Measurements from ENCODE around the gene CDYL2.

The CDYL2 gene

GRCh38 chr16:80569440-80570105, 234.8 kb downstream of the CDYL2 start:
- Mint-ChIP-seq H3K27ac (peak overlapping the region; percentile 84), H3K27me3 (ENCODE audit: low read depth) (no peaks in the 10 kb centered on the region), H3K4me3 (peak overlapping the region; percentile 44), H3K4me1 (ENCODE audit: low read depth) (peaks cover 37% of the 10 kb centered on the region), H3K9me3 (peaks cover 24% of the 10 kb centered on the region), H3K36me3 (ENCODE audit: low read depth) (peaks cover 26% of the 10 kb centered on the region)

- Mint-ChIP-seq H3K4me1 (ENCODE audit: low read depth) (peaks cover 36% of the 10 kb centered on the region), H3K36me3 (ENCODE audit: low read depth) (peaks cover 12% of the 10 kb centered on the region), H3K4me3 (no peak overlapping the region), H3K9me3 (peaks cover 12% of the 10 kb centered on the region), H3K27ac (peak overlapping the region; percentile 46), H3K27me3 (ENCODE audit: low read depth) (peaks cover 7% of the 10 kb centered on the region)
Observed at GRCh38 chr16:80564394-80564793, 240.0 kb downstream of the CDYL2 start.

- H3K27me3 Mint-ChIP-seq (ENCODE audit: low read depth), result peaks cover 7% of the 10 kb centered on the region
- H3K27ac Mint-ChIP-seq, result no peak overlapping the region
- H3K4me3 Mint-ChIP-seq, result no peak overlapping the region
- H3K4me1 Mint-ChIP-seq (ENCODE audit: low read depth), result peaks cover 28% of the 10 kb centered on the region
- peaks cover 12% of the 10 kb centered on the region for H3K9me3 Mint-ChIP-seq
- peaks cover 6% of the 10 kb centered on the region for H3K36me3 Mint-ChIP-seq (ENCODE audit: low read depth)
Observed at GRCh38 chr16:80563066-80563465, 241.3 kb downstream of the CDYL2 start.

- Mint-ChIP-seq H3K9me3 (no peaks in the 10 kb centered on the region), H3K4me1 (ENCODE audit: low read depth) (peaks cover 25% of the 10 kb centered on the region), H3K27ac (no peak overlapping the region), H3K36me3 (ENCODE audit: low read depth) (peaks cover 2% of the 10 kb centered on the region), H3K27me3 (ENCODE audit: low read depth) (peaks cover 7% of the 10 kb centered on the region), H3K4me3 (no peak overlapping the region)
Observed at GRCh38 chr16:80559369-80559768, 245.0 kb downstream of the CDYL2 start.

GRCh38 chr16:80557037-80557436, 247.4 kb downstream of the CDYL2 start:
- Mint-ChIP-seq H3K9me3 (no peaks in the 10 kb centered on the region), H3K27ac (no peak overlapping the region), H3K27me3 (ENCODE audit: low read depth) (peaks cover 2% of the 10 kb centered on the region), H3K36me3 (ENCODE audit: low read depth) (no peaks in the 10 kb centered on the region), H3K4me1 (ENCODE audit: low read depth) (peaks cover 25% of the 10 kb centered on the region), H3K4me3 (no peak overlapping the region)

GRCh38 chr16:80556481-80556880, 247.9 kb downstream of the CDYL2 start:
- Mint-ChIP-seq H3K36me3 (ENCODE audit: low read depth) (no peaks in the 10 kb centered on the region), H3K4me1 (ENCODE audit: low read depth) (peaks cover 26% of the 10 kb centered on the region), H3K9me3 (no peaks in the 10 kb centered on the region), H3K27me3 (ENCODE audit: low read depth) (no peaks in the 10 kb centered on the region), H3K27ac (no peak overlapping the region), H3K4me3 (no peak overlapping the region)

- Mint-ChIP-seq H3K4me1 (ENCODE audit: low read depth) (peaks cover 23% of the 10 kb centered on the region), H3K27ac (peak overlapping the region; percentile 27), H3K9me3 (no peaks in the 10 kb centered on the region), H3K27me3 (ENCODE audit: low read depth) (no peaks in the 10 kb centered on the region), H3K4me3 (no peak overlapping the region), H3K36me3 (ENCODE audit: low read depth) (peaks cover 2% of the 10 kb centered on the region)
Observed at GRCh38 chr16:80554033-80554432, 250.4 kb downstream of the CDYL2 start.

- H3K4me3 Mint-ChIP-seq, result no peak overlapping the region
- H3K27me3 Mint-ChIP-seq (ENCODE audit: low read depth), result no peaks in the 10 kb centered on the region
- peaks cover 2% of the 10 kb centered on the region for H3K36me3 Mint-ChIP-seq (ENCODE audit: low read depth)
- peaks cover 26% of the 10 kb centered on the region for H3K4me1 Mint-ChIP-seq (ENCODE audit: low read depth)
- H3K9me3 Mint-ChIP-seq, result peaks cover 5% of the 10 kb centered on the region
- no peak overlapping the region for H3K27ac Mint-ChIP-seq
Observed at GRCh38 chr16:80552277-80552676, 252.1 kb downstream of the CDYL2 start.

All from T-helper 1 cell treated with Interleukin-12 subunit alpha and Interleukin-12 subunit beta and Interleukin-4 antibody, amounts not matched to agents 30 μg/mL and 1 μg/mL, for 36 hours (primary cell).